GM23338 (cell line): ENCODE results near the gene CENPN.

Source experiments
- CREB1 ChIP-seq: fragments of 250-450 bp; sonication (Bioruptor Pico); IDR thresholded peaks from 2 replicates; pipeline ENCODE4 v1.5.0; 2020; ENCODE audit warnings: low read depth, mild to moderate bottlenecking, moderate library complexity
- EZH2 ChIP-seq: fragments of 200-600 bp; sonication (generic); IDR thresholded peaks from one replicate; pipeline ENCODE4 v1.8.0; 2017; ENCODE audit warnings: antibody characterized with exemption, mild to moderate bottlenecking, low read depth; ENCODE audit not compliant: unreplicated experiment
- EZH2phosphoT487 ChIP-seq: fragments of 200-600 bp; sonication (generic); IDR thresholded peaks from one replicate; pipeline ENCODE4 v1.8.1; 2018; ENCODE audit warnings: antibody characterized with exemption; ENCODE audit not compliant: unreplicated experiment
- JUNB ChIP-seq: IDR thresholded peaks from one replicate; pipeline ENCODE4 v1.6.1; 2016; ENCODE audit warnings: antibody characterized with exemption; ENCODE audit not compliant: unreplicated experiment
- POLR2AphosphoS5 ChIP-seq: IDR thresholded peaks from 2 replicates; pipeline ENCODE4 v1.6.1; 2016; ENCODE audit warnings: antibody characterized with exemption, low read depth
- STAT1 ChIP-seq: IDR thresholded peaks from one replicate; pipeline ENCODE4 v1.6.1; 2016; ENCODE audit warnings: antibody characterized with exemption; ENCODE audit not compliant: unreplicated experiment
- TF ChIP-seq, protein P1 (sequence below), 2 experiments: fragments of 200-600 bp in 1 of 2; sonication (generic) in 1 of 2; conservative IDR thresholded peaks; 2 replicates each; pipeline versions ENCODE4 v1.5.1 to v1.6.1; 2016 to 2017; ENCODE audit warnings: antibody characterized with exemption in 2 of 2, low read depth in 2 of 2, mild to moderate bottlenecking in 2 of 2, moderate library complexity in 1 of 2
- TF ChIP-seq, protein P2 (sequence below): IDR thresholded peaks from one replicate; pipeline ENCODE4 v1.6.1; 2018; ENCODE audit warnings: antibody characterized with exemption; ENCODE audit not compliant: unreplicated experiment
- TF ChIP-seq, protein P3 (sequence below): IDR thresholded peaks from 2 replicates; pipeline ENCODE4 v1.6.1; 2016; ENCODE audit warnings: antibody characterized with exemption

- TF ChIP-seq, protein P1, sequence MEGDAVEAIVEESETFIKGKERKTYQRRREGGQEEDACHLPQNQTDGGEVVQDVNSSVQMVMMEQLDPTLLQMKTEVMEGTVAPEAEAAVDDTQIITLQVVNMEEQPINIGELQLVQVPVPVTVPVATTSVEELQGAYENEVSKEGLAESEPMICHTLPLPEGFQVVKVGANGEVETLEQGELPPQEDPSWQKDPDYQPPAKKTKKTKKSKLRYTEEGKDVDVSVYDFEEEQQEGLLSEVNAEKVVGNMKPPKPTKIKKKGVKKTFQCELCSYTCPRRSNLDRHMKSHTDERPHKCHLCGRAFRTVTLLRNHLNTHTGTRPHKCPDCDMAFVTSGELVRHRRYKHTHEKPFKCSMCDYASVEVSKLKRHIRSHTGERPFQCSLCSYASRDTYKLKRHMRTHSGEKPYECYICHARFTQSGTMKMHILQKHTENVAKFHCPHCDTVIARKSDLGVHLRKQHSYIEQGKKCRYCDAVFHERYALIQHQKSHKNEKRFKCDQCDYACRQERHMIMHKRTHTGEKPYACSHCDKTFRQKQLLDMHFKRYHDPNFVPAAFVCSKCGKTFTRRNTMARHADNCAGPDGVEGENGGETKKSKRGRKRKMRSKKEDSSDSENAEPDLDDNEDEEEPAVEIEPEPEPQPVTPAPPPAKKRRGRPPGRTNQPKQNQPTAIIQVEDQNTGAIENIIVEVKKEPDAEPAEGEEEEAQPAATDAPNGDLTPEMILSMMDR (conservative IDR thresholded peaks at IDR 0.05; ENCODE audit: low read depth in 2 of 2): no peak
- TF ChIP-seq EZH2 (no peak), POLR2AphosphoS5 (no peak), EZH2phosphoT487 (no peak), STAT1 (no peak), JUNB (no peak), CREB1 (CRISPR knock-in tag) (no peak)
- TF ChIP-seq, protein P2, sequence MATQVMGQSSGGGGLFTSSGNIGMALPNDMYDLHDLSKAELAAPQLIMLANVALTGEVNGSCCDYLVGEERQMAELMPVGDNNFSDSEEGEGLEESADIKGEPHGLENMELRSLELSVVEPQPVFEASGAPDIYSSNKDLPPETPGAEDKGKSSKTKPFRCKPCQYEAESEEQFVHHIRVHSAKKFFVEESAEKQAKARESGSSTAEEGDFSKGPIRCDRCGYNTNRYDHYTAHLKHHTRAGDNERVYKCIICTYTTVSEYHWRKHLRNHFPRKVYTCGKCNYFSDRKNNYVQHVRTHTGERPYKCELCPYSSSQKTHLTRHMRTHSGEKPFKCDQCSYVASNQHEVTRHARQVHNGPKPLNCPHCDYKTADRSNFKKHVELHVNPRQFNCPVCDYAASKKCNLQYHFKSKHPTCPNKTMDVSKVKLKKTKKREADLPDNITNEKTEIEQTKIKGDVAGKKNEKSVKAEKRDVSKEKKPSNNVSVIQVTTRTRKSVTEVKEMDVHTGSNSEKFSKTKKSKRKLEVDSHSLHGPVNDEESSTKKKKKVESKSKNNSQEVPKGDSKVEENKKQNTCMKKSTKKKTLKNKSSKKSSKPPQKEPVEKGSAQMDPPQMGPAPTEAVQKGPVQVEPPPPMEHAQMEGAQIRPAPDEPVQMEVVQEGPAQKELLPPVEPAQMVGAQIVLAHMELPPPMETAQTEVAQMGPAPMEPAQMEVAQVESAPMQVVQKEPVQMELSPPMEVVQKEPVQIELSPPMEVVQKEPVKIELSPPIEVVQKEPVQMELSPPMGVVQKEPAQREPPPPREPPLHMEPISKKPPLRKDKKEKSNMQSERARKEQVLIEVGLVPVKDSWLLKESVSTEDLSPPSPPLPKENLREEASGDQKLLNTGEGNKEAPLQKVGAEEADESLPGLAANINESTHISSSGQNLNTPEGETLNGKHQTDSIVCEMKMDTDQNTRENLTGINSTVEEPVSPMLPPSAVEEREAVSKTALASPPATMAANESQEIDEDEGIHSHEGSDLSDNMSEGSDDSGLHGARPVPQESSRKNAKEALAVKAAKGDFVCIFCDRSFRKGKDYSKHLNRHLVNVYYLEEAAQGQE: no peak
- TF ChIP-seq, protein P3, sequence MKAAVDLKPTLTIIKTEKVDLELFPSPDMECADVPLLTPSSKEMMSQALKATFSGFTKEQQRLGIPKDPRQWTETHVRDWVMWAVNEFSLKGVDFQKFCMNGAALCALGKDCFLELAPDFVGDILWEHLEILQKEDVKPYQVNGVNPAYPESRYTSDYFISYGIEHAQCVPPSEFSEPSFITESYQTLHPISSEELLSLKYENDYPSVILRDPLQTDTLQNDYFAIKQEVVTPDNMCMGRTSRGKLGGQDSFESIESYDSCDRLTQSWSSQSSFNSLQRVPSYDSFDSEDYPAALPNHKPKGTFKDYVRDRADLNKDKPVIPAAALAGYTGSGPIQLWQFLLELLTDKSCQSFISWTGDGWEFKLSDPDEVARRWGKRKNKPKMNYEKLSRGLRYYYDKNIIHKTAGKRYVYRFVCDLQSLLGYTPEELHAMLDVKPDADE: no peak
These were observed 25.9 kb upstream of the CENPN start for GRCh38 chr16:80981103-80981502.
